SU-DHL-6 (cell line): ENCODE data around the gene TNFRSF12A.

ENCODE experiments used
- H2AFZ ChIP-seq: fragments of 200-600 bp; sonication (generic); 2 replicates; pipeline ENCODE4 v1.6.1; 2014; ENCODE audit warnings: low read depth, mild to moderate bottlenecking, moderate library complexity, mixed read lengths, antibody characterized with exemption, low read length; ENCODE audit not compliant: severe bottlenecking
- H3F3A ChIP-seq: fragments of 200-600 bp; shearing (Covaris generic); 2 replicates; pipeline ENCODE4 v1.6.0; 2016; ENCODE audit warnings: antibody characterized with exemption, mild to moderate bottlenecking; ENCODE audit not compliant: insufficient read depth
- H3K27ac ChIP-seq: fragments of 200-600 bp; sonication (generic); 2 replicates; pipeline ENCODE4 v1.5.1; 2016; ENCODE audit warnings: low read depth, mild to moderate bottlenecking, low read length, moderate library complexity, mixed read lengths
- H3K27me3 ChIP-seq: fragments of 200-600 bp; sonication (generic), shearing (Covaris generic); 2 replicates; pipeline ENCODE4 v1.6.0; 2014; ENCODE audit warnings: mild to moderate bottlenecking, low read length
- H3K36me3 ChIP-seq: fragments of 200-600 bp; sonication (generic); 2 replicates; pipeline ENCODE4 v1.6.1; 2014; ENCODE audit warnings: mild to moderate bottlenecking, low read length, mixed read lengths
- H3K4me2 ChIP-seq: fragments of 300-600, 200-600 bp; shearing (Covaris generic), sonication (generic); 2 replicates; pipeline ENCODE4 v1.6.0; 2014; ENCODE audit warnings: low read length, low read depth, mild to moderate bottlenecking; ENCODE audit not compliant: poor library complexity, severe bottlenecking
- H3K4me3 ChIP-seq: fragments of 200-600 bp; sonication (generic); 2 replicates; pipeline ENCODE4 v1.5.1; 2014; ENCODE audit warnings: antibody characterized with exemption, low read length, mild to moderate bottlenecking, mixed read lengths; ENCODE audit not compliant: insufficient read depth, poor library complexity, severe bottlenecking
- H3K79me2 ChIP-seq: fragments of 200-600 bp; sonication (generic); 2 replicates; pipeline ENCODE4 v1.6.1; 2014; ENCODE audit warnings: mild to moderate bottlenecking, low read length, moderate library complexity; ENCODE audit not compliant: insufficient read depth
- H3K9ac ChIP-seq: fragments of 200-600 bp; sonication (generic); 2 replicates; pipeline ENCODE4 v1.7.0; 2014; ENCODE audit warnings: mild to moderate bottlenecking, low read length
- H3K9me2 ChIP-seq: fragments of 200-600 bp; sonication (generic); replicated peaks from 2 replicates; pipeline ENCODE4 v1.6.1; 2014; ENCODE audit warnings: low read length; ENCODE audit not compliant: insufficient read depth
- H3K9me3 ChIP-seq: fragments of 200-600 bp; sonication (generic); 2 replicates; pipeline ENCODE4 v1.6.1; 2014; ENCODE audit warnings: low read length, mixed read lengths; ENCODE audit not compliant: insufficient read depth
- H4K20me1 ChIP-seq: fragments of 200-600 bp; sonication (generic); 2 replicates; pipeline ENCODE4 v1.6.1; 2014; ENCODE audit warnings: low read depth, mild to moderate bottlenecking, antibody characterized with exemption, low read length, moderate library complexity, mixed read lengths
- EZH2phosphoT487 ChIP-seq: fragments of 200-600 bp; sonication (generic), shearing (Covaris generic); conservative IDR thresholded peaks from 2 replicates; pipeline ENCODE4 v1.6.1; 2018; ENCODE audit warnings: mild to moderate bottlenecking, antibody characterized with exemption, low read length, moderate library complexity, mixed read lengths
- TF ChIP-seq, protein P1 (sequence below): fragments of 200-600 bp; sonication (generic); IDR thresholded peaks from one replicate; pipeline ENCODE4 v1.5.1; 2017; ENCODE audit warnings: antibody characterized with exemption, mild to moderate bottlenecking, low read length, moderate library complexity; ENCODE audit not compliant: insufficient read depth, poor library complexity, severe bottlenecking

The TNFRSF12A gene

DNA sequence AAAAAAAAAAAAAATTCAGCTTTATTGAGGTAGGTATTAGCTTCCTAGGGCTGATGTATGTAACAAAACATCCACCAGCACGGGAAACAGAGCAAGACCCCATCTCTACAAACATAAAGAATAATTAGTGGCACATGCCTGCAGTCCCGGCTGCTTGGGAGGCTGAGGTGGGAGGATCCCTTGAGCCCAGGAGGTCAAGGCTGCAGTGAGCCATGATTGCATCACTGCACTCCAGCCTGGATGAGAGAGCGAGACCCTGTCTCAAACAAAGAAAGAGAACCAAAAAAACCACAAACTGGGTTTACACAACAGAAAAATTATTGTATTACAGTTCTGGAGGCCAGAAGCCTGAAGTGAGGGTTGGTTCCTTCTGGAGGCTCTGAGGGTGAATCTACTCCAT lies 22.2 kb downstream of the TNFRSF12A start:
- H3K27me3 ChIP-seq = no peaks in the 10 kb centered on the region
- H3K9me3 ChIP-seq = no peaks in the 10 kb centered on the region
- no peak for TF ChIP-seq EZH2phosphoT487
- TF ChIP-seq, protein P1, sequence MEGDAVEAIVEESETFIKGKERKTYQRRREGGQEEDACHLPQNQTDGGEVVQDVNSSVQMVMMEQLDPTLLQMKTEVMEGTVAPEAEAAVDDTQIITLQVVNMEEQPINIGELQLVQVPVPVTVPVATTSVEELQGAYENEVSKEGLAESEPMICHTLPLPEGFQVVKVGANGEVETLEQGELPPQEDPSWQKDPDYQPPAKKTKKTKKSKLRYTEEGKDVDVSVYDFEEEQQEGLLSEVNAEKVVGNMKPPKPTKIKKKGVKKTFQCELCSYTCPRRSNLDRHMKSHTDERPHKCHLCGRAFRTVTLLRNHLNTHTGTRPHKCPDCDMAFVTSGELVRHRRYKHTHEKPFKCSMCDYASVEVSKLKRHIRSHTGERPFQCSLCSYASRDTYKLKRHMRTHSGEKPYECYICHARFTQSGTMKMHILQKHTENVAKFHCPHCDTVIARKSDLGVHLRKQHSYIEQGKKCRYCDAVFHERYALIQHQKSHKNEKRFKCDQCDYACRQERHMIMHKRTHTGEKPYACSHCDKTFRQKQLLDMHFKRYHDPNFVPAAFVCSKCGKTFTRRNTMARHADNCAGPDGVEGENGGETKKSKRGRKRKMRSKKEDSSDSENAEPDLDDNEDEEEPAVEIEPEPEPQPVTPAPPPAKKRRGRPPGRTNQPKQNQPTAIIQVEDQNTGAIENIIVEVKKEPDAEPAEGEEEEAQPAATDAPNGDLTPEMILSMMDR = no peak
- no peak overlapping the region for H3K27ac ChIP-seq
- H3K36me3 ChIP-seq = no peaks in the 10 kb centered on the region
- H3K9me2 ChIP-seq = no peaks in the 10 kb centered on the region
- H3F3A ChIP-seq = no peaks in the 10 kb centered on the region
- no peaks in the 10 kb centered on the region for H3K79me2 ChIP-seq
- H3K4me2 ChIP-seq = no peak overlapping the region
- H2AFZ ChIP-seq = no peak overlapping the region
- H3K9ac ChIP-seq = no peak overlapping the region
- H4K20me1 ChIP-seq = no peaks in the 10 kb centered on the region
- H3K4me3 ChIP-seq = no peak overlapping the region

DNA sequence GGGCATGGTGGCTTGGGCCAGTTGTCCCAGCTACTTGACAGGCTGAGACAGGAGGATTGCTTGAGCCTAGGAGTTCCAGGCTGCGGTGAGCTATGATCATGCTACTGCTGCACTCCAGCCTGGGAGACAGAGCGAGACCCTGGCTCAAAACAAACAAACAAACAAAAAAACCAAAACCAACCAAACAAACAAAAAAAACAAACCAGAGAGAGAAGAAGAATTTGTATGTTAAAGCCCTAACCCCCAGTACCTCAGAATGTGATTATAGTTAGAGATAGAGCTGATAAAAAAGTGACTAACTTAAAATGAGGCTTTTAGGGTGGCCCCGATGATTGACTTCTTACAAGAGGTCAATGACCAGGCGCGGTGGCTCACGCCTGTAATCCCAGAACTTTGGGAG lies 24.5 kb downstream of the TNFRSF12A start:
- Histone ChIP-seq H3F3A (no peaks in the 10 kb centered on the region), H3K9me3 (no peaks in the 10 kb centered on the region), H2AFZ (no peak overlapping the region), H3K27me3 (no peaks in the 10 kb centered on the region), H4K20me1 (no peaks in the 10 kb centered on the region), H3K36me3 (no peaks in the 10 kb centered on the region), H3K9ac (no peak overlapping the region), H3K4me3 (no peak overlapping the region), H3K27ac (no peak overlapping the region), H3K79me2 (no peaks in the 10 kb centered on the region), H3K9me2 (no peaks in the 10 kb centered on the region), H3K4me2 (no peak overlapping the region)
- no peak for TF ChIP-seq EZH2phosphoT487
- TF ChIP-seq, protein P1 = no peak

- Histone ChIP-seq H3K27ac (no peak within 1 kb of the TSS), H3K9ac (peak within 1 kb of the TSS; percentile 28), H3K27me3 (no peaks in the 10 kb centered on the region), H3K4me2 (peak within 1 kb of the TSS; percentile 49), H2AFZ (no peak within 1 kb of the TSS), H4K20me1 (no peaks in the 10 kb centered on the region), H3K9me2 (no peaks in the 10 kb centered on the region), H3K36me3 (no peaks in the 10 kb centered on the region), H3K4me3 (peak within 1 kb of the TSS; percentile 25), H3K9me3 (no peaks in the 10 kb centered on the region), H3K79me2 (no peaks in the 10 kb centered on the region), H3F3A (no peaks in the 10 kb centered on the region)
- no peak; the same call in 1 of the 2 replicates for TF ChIP-seq EZH2phosphoT487
- TF ChIP-seq, protein P1 = no peak
Measured at GRCh38 chr16:3045758-3046640, 25.8 kb downstream of the TNFRSF12A start, which contains the start of gene MMP25. MMP25 (plus strand) TSS chr16:3046561; CDS start chr16:3046918, 357 bp downstream.
